ENCODE measurements around the gene TPST1.
"Not testable (repeated sequence)": the region's sequence is repeated elsewhere in the genome, so short reads cannot be mapped to it uniquely, and the experiment has no call there.

Gene TPST1

DNA sequence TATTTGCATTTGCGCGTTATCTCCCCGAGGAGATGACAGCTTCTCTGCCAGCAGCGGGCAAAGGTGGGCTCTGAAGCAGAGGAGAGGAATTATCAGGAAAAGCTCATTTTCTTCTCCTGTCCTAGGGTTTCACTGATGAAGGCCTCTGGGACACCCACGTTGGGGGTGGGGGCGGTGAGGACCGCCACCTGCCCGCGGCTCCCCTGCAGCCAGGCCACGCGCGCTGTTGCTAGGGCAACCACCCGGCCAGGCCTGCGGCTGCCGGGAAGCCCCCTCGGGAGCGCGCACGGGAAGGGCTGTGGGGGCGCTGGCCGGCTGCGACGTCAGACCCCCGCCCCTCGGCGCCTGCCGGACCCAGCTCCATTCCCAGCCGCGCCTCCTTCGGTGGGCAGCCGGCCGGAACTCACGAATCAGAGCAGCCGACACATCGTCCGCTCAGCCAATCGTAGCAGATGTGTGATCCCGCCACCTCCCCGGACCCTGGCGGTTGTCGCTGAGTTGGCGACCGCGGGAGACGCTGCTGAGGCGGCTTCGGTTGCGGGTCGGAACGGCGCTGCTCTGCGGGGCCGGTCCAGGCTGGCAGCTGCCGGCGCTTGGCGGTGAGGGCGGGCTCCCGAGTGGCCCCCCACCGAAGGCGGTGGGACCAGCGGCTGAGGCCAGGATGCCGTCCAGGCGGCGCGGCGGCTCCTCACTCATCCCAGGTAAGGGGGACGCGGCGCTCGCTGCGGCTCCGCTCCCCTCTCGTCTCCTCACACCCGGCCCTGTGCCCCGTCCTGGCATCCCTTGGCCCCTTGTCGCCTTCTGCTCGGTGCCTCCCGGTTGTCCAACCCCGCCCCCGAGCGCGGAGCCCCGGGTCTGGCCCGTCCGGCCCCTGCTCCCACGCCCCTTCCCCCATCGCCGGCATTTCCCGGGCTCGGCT, at the start of gene TPST1:
Gene TPST1 (plus strand): TSS at position 513 of the 919 bp plus-strand sequence. CDS start 35,092 bp downstream, outside the sequence.
- DNase-seq: peak; percentile 40

GRCh38 chr7:66156035-66156434, 49.1 kb upstream of the TPST1 start:
- DNase-seq: not testable (repeated sequence)

DNA sequence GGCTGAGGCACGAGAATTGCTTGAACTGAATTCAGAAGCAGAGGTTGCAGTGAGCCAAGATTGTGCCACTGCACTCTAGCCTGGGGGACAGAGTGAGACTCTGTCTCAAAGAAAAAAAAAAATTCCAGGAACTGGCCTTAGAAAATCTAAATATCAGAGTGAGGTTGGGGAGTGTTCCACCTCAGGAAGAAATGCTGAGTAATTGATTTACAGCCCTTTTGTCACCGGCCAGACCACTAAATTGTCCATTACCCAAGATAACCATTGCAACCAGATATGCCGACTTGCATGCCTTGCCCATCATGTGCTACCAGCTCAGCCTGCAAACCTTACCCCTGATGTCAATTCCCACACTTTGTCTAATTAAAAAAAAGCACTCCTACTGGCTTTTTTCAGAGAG, 48.1 kb upstream of the TPST1 start:
- no peak for DNase-seq

DNA sequence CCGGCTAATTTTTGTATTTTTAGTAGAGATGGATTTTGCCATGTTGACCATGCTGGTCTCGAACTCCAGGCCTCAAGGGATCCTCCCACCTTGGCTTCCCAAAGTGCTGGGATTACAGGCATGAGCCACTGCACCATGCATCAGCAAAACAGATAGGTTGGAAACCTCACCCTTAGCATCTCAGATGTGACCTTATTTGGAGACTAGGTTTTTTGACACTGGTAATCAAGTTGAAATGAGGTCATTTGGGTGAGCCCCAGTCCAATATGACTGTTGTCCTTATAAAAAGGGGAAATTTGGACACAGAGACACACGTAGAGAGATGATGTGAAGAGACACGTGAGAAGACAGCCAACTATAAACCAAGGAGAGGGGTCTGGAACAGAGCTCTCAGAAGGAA, 42.5 kb upstream of the TPST1 start:
- no peak for DNase-seq

DNA sequence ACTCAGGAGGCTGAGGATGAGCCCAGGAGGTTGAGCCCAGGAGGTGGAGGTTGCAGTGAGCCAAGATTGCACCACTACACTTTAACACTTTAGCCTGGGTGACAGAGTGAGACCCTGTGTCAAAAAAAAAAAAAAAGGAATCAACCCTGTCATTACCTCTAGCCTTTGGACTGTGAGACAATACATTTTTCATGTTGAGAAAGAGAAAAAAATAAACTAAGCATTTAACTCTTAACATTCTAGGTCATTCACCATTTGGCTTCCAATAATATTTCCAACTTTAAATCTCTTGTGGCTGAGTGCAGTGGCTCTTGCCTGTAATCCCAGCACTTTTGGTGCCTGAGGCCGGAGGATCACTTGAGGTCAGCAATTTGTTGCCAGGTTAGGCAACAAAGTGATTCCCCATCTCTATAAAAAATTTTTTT, 41.9 kb upstream of the TPST1 start:
- no peak for DNase-seq

DNA sequence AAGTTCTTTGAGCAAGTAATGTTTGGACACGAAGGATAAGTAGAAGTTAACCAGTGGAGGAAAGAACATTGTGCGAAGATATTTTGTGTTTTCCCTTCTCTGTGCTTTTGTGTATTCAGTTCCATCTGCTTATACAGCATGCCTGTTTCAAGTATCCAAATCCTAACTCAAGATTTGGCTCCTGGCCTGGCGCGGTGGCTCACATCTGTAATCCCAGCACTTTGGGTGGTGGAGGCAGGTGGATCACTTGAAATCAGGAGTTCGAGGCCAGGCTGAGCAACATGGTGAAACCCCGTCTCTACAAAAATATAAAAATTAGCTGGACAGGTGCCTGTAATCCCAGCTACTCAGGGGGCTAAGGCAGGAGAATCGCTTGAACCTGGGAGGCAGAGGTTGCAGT, 40.8 kb upstream of the TPST1 start:
- DNase-seq: no peak

GRCh38 chr7:66167773-66168387, 37.3 kb upstream of the TPST1 start:
- DNase-seq: no peak

- no peak for DNase-seq
These were observed 35.5 kb upstream of the TPST1 start for GRCh38 chr7:66169616-66170015.

- DNase-seq: no peak
These were observed 34.6 kb upstream of the TPST1 start for GRCh38 chr7:66170309-66171231.

- not testable (repeated sequence) for DNase-seq
These were observed 32.4 kb upstream of the TPST1 start for GRCh38 chr7:66172536-66173401.

- no peak for DNase-seq
These were observed 31.3 kb upstream of the TPST1 start for GRCh38 chr7:66173856-66174255.

DNA sequence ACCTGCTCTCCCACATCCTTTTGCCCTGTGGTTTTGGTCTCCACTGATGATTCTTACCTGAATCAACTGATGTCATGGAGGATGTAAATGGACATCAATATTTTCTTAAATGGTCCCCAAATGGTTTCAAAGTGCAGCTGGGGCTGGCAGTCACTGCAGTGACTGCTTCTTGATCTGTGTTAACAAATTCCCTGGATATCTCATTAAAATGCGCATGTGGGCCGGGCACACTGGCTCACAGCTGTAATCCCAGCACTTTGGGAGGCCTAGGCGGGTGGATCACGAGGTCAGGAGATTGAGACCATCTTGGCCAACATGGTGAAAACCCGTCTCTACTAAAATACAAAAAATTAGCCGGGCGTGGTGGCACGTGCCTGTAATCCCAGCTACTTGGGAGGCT, 30.1 kb upstream of the TPST1 start:
- DNase-seq: not testable (repeated sequence)

- DNase-seq: no peak
These were observed 28.2 kb upstream of the TPST1 start for GRCh38 chr7:66176914-66177313.

DNA sequence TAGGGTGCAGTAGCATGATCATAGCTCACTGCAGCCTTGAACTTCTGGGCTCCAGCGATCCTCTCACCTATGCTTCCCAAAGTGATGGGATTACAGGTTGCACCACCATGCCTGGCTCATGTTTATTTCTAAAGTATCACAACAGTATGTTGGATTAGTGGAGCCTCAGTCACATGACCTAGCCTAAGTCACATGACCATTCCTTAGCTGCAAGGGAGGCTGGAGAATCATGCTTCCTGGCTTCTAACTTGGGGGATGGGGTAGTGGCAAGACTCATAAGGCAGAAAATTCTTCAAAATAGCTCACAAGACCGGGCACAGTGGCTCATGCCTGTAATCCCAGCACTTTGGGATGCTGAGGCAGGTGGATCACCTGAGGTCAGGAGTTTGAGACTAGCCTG, 26.9 kb upstream of the TPST1 start:
- DNase-seq: no peak

DNA sequence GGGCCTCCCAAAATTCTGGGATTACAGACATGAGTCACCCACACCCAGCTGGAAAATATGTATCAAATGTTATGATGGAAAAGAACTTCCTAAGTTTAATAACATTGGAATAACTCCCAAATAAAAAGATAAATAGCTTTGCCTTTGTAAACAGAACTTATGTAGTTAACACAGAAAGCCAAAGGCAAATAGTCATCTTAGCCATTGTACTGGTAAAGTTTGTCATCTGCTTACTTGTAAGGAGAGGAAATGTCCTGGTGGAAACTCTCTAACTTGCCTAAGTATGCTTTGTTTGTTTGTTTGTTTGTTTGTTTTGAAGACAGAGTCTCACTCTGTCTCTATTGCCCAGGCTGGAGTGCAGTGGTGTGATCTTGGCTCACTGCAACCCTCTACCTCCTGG, 23.8 kb upstream of the TPST1 start:
- DNase-seq: no peak

DNA sequence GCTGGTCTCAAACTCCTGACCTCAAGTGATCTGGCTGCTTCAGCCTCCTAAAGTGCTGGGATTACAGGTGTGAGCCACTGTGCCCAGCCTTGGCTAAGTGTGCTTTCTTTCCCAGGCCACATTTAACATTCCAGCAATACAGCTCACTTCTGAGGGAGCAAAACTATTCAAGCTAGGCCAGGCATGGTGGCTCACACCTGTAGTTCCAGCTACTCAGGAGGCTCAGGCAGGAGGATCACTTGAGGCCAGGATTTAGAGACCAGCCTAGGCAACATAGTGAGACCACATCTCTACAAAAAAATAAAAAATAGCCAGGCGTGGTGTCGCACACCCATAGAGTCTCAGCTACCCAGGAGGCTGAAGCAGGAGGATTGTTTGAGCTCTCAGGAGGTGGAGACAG, 23.3 kb upstream of the TPST1 start:
- DNase-seq: no peak

DNA sequence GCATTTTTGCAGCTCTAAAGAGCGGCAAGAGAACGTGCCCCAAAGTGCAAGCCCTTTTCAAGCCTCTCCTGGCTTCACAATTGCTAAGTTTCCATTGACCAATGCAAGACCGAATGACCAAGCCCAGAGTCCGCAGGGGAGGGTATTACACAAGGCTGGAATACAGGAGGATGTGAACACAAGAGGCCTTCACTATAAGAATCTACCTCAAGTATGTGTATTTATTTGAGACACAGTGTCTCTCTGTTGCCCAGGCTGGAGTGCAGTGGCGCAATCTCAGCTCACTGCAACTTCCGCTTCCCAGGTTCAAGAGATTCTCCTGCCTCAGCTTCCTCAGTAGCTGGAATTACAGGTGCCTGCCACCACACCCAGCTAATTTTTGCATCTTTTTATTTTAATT, 22.2 kb upstream of the TPST1 start:
- no peak for DNase-seq

DNA sequence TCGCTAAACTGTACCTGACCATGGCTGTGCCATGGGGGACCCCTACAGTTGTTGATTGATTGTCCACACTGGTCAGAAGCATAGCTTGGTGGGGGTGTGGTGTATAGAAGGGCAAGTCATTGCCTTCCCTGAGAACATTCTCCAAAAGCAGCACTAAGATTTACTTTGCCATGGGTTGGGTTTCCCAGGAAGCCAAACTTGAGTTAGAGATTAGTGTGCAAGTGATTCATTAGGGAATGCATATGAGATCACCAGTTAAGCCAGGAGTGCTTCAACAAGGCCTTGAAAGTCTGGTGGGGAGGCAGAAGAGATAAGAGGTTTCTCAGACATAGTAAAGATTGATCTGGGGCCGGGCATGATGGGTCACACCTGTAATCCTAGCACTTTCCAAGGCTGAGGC, 21.4 kb upstream of the TPST1 start:
- no peak for DNase-seq

DNA sequence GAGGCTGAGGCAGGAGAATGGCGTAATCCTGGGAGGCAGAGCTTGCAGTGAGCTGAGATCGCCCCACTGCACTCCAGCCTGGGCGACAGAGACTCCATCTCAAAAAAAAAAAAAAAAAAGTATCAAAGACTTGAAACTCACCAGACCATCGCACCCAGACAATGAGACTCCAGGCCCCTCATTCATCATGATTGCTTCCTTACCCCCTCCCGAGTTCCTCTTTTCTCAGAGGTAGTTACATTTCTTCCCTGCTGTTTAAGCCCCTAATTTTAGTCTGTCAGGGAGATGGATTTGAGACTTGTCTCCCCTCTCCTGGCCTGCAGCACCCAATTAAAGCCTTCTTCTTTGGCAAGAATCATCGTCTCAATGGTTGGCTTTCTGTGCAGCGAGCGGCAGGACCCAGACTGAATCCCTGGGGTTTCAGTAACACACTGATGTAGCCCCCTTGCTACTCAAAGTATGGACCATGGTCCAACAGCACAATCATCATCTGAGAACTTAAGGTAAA, 19.4 kb upstream of the TPST1 start:
- DNase-seq: no peak

DNA sequence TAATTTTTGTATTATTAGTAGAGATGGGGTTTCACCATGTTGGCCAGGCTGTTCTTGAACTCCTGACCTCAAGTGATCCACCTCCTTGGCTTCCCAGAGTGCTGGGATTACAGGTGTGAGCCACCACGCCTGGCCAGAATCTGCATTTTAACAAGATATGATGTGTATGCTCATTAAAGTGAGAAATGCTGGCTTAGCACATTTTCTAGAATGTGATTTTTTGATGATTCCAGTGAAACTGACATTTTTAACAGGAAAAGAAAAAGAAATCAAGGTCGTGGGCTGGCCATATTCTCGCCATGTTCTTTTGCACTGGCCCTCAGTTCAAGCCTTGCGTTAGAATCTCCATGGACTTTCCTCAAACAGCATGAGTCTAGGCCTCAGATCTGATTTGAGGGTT, 18.1 kb upstream of the TPST1 start:
- DNase-seq: no peak

- no peak for DNase-seq
These were observed 17.2 kb upstream of the TPST1 start for GRCh38 chr7:66187905-66188304.

DNA sequence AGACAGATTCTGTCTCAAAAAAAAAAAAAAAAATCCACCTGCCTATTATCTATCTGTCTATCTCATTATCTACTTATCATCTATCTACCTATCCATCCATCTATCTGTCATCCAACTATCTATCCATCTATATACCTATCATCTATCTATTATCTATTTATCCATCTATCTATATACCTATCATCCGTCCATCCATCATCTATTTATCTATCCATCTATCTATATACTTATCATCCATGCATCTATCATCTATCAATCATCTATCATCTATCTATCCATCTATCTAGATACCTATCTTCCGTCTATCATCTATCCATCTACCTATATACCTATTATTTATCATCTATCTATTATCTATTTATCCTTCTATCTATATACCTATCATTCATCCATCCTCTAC, 16.5 kb upstream of the TPST1 start:
- no peak for DNase-seq

Data from NCI-H524 treated with DMSO at 0.1 percent for 48 hours (cell line).